Parathyroid adenoma (tissue), 2 donors: Measurements from ENCODE around the gene SLC16A12.
"Not testable (repeated sequence)": the region's sequence is repeated elsewhere in the genome, so short reads cannot be mapped to it uniquely, and the experiment has no call there.

Source experiments
- H2AFZ ChIP-seq: fragments of 300-600 bp; sonication (generic); one replicate; pipeline ENCODE4 v1.7.0; 2017; ENCODE audit warnings: antibody characterized with exemption, mild to moderate bottlenecking
- H3K27ac ChIP-seq: fragments of 300-600 bp; sonication (generic); one replicate; pipeline ENCODE4 v1.7.0; 2017
- H3K27me3 ChIP-seq: fragments of 300-600 bp; sonication (generic); one replicate; pipeline ENCODE4 v1.7.0; 2017; ENCODE audit warnings: low read length; ENCODE audit not compliant: control insufficient read depth, insufficient read depth
- H3K36me3 ChIP-seq: fragments of 300-600 bp; sonication (generic); one replicate; pipeline ENCODE4 v1.7.0; 2017; ENCODE audit warnings: low read length; ENCODE audit not compliant: control insufficient read depth, insufficient read depth
- H3K4me1 ChIP-seq: fragments of 300-600 bp; sonication (generic); one replicate; pipeline ENCODE4 v1.7.0; 2017; ENCODE audit warnings: control low read depth
- H3K4me2 ChIP-seq: fragments of 300-600 bp; sonication (generic); one replicate; pipeline ENCODE4 v1.7.0; 2017; ENCODE audit warnings: low read length
- H3K4me3 ChIP-seq: fragments of 300-600 bp; sonication (generic); one replicate; pipeline ENCODE4 v1.7.0; 2017; ENCODE audit warnings: low read depth, low read length
- H3K79me2 ChIP-seq: fragments of 300-600 bp; sonication (generic); one replicate; pipeline ENCODE4 v1.7.0; 2017; ENCODE audit warnings: control low read depth
- H3K9ac ChIP-seq: fragments of 300-600 bp; sonication (generic); one replicate; pipeline ENCODE4 v1.7.0; 2017; ENCODE audit warnings: mild to moderate bottlenecking
- H3K9me3 ChIP-seq: fragments of 300-600 bp; sonication (generic); one replicate; pipeline ENCODE4 v1.7.0; 2017; ENCODE audit warnings: low read length; ENCODE audit not compliant: control insufficient read depth
- CTCF ChIP-seq: fragments of 300-600 bp; sonication (generic); IDR thresholded peaks from one replicate; pipeline ENCODE4 v1.7.0; 2017; ENCODE audit warnings: antibody characterized with exemption, mild to moderate bottlenecking
- donor health status: primary hyperparathyroidism.

Gene SLC16A12

DNA sequence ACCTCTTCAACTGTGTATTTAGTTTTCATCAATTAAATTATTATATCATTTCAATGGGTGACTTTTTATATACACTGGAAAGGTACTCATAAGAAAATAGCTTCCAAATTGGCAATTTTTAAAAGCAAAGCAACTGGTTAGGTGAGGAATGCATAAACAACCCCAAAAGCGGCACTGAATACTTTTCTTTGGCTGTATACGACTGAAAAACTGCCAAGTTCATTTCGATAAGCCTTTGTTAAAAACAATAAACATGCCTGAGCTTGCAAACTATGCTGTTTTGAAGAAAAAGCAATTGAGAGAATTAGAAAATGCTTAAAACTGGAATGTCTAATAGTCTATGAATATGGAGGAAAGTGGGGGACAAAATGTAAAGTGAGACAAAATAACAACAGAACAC lies 2.9 kb downstream of the SLC16A12 start:
- H3K9ac ChIP-seq: no peak overlapping the region
- no peak overlapping the region for H2AFZ ChIP-seq
- no peak overlapping the region for H3K27ac ChIP-seq
- no peaks in the 10 kb centered on the region for H3K79me2 ChIP-seq
- no peaks in the 10 kb centered on the region for H3K36me3 ChIP-seq
- no peaks in the 10 kb centered on the region for H3K9me3 ChIP-seq
- H3K4me1 ChIP-seq: no peaks in the 10 kb centered on the region
- TF ChIP-seq CTCF: no peak
- H3K4me2 ChIP-seq: no peak overlapping the region
- no peak overlapping the region for H3K4me3 ChIP-seq
- H3K27me3 ChIP-seq: no peaks in the 10 kb centered on the region

DNA sequence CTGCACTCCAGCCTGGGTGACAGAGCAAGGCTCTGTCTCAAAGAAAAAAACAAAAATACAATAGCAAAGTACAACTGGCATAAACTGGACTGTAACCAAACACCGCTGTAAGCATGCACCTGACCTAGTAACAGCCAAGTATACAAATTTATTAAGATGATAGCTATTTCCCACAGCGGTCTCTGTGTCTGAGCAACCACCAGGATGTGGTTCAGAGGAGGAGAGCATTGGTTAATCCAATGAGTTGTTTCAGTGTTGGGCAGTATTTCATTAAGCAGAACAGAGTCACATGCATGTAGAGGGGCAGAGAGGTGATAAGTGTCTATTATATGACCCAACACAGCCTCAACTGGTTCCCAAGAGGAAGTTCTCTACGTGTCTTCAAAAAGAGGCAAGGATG lies 4.0 kb downstream of the SLC16A12 start:
- Histone ChIP-seq H3K27ac (no peak overlapping the region), H3K4me1 (no peaks in the 10 kb centered on the region), H3K79me2 (no peaks in the 10 kb centered on the region), H3K36me3 (no peaks in the 10 kb centered on the region), H3K27me3 (no peaks in the 10 kb centered on the region), H3K4me2 (no peak overlapping the region), H3K9ac (no peak overlapping the region), H2AFZ (no peak overlapping the region), H3K4me3 (no peak overlapping the region), H3K9me3 (no peaks in the 10 kb centered on the region)
- TF ChIP-seq CTCF: no peak

- H3K27ac ChIP-seq, H3K4me2 ChIP-seq, H3K79me2 ChIP-seq, H3K36me3 ChIP-seq, H3K9me3 ChIP-seq, H3K4me3 ChIP-seq, H3K9ac ChIP-seq, H3K4me1 ChIP-seq, H3K27me3 ChIP-seq, H2AFZ ChIP-seq: not testable (repeated sequence)
Observed at GRCh38 chr10:89529711-89530110, 5.7 kb downstream of the SLC16A12 start.

- no peaks in the 10 kb centered on the region for H3K79me2 ChIP-seq
- no peak overlapping the region for H3K27ac ChIP-seq
- H3K4me3 ChIP-seq: no peak overlapping the region
- no peaks in the 10 kb centered on the region for H3K36me3 ChIP-seq
- H3K9ac ChIP-seq: no peak overlapping the region
- H3K9me3 ChIP-seq: no peaks in the 10 kb centered on the region
- H3K27me3 ChIP-seq: no peaks in the 10 kb centered on the region
- H3K4me1 ChIP-seq: no peaks in the 10 kb centered on the region
- no peak overlapping the region for H3K4me2 ChIP-seq
- no peak overlapping the region for H2AFZ ChIP-seq
- TF ChIP-seq CTCF: no peak
Observed at GRCh38 chr10:89526358-89526757, 9.0 kb downstream of the SLC16A12 start.

DNA sequence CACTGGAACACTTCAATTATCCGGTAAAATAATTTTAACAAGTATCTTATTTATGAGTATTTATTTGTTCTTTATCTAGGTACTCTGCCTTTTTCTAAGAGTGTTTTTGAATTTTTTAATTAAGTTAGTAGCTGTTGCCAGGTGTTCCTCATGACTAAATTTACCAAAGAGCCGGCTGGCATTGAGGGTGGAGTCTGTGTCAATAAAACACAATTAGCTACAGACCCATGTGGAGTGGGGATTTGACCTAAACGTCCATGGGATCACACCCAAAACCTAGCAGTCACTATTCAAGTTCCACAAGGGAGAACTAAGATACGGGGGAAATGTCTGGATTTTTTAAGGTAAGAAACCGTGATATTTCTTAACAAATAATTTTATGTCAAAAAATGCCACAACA lies 9.8 kb downstream of the SLC16A12 start:
- H3K4me3 ChIP-seq: no peak overlapping the region

More for the DNA sequence above, 9.8 kb downstream of the SLC16A12 start:
- TF ChIP-seq CTCF: no peak
- Histone ChIP-seq H3K27me3 (no peaks in the 10 kb centered on the region), H2AFZ (no peak overlapping the region), H3K27ac (no peak overlapping the region), H3K9me3 (no peaks in the 10 kb centered on the region), H3K4me2 (no peak overlapping the region), H3K4me1 (no peaks in the 10 kb centered on the region), H3K36me3 (no peaks in the 10 kb centered on the region), H3K79me2 (no peaks in the 10 kb centered on the region), H3K9ac (no peak overlapping the region)
